ENCODE data around the gene VWA2.

VWA2 gene

DNA sequence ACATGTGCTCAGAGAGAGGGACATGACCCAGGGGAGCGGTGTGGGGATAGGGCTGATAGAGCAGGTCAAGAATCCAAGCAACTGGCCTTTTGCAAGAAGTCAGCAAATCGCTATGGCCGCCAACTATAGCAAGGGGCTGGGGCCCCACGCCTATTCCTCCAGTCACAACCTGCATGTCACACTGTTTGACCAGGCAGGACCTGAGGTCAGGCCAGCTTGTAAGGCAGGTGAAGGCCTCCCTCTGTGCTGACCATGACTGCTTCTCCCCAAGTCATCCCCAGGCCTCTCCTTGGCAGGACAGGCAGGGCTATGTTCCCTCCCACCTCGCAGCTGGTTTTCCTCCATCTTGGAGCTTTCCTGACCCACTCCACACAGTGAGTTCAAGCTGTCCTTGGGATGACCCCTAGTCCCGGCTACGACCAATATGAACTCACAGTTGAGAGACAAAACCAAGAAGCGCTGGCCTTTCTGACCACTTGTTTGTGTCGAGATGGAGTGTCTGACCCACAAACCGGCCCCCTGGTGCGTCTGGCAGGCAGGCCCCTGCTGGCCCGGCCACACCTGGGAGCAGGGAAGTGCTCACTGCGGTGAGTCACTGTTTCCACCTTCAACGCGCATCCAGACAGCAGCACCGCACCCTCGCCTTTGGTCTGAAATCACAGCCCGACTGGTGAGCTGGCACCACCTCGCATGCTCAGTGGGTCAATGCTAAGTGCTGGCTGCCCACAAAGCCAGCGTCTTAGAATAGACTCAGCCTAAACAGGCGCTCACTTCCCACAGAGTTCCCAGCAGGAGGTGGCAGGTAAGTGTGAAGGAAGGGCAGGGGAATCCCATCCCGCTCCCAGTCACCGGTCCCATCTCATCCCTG lies 81.4 kb downstream of the VWA2 start:
- Histone ChIP-seq H2AFZ (peak overlapping the region; percentile 13), H3K4me2 (ENCODE audit: low read length) (no peak overlapping the region), H3K27me3 (ENCODE audit: control insufficient read depth, insufficient read depth, low read length) (no peaks in the 10 kb centered on the region), H3K9ac (no peak overlapping the region), H3K36me3 (ENCODE audit: control insufficient read depth, insufficient read depth, low read length) (no peaks in the 10 kb centered on the region), H3K79me2 (peaks cover 45% of the 10 kb centered on the region), H3K4me3 (ENCODE audit: low read depth, low read length) (no peak overlapping the region), H3K27ac (peak overlapping the region; percentile 62), H3K9me3 (ENCODE audit: control insufficient read depth, low read length) (no peaks in the 10 kb centered on the region), H3K4me1 (peaks cover 48% of the 10 kb centered on the region)
- TF ChIP-seq, protein P1, sequence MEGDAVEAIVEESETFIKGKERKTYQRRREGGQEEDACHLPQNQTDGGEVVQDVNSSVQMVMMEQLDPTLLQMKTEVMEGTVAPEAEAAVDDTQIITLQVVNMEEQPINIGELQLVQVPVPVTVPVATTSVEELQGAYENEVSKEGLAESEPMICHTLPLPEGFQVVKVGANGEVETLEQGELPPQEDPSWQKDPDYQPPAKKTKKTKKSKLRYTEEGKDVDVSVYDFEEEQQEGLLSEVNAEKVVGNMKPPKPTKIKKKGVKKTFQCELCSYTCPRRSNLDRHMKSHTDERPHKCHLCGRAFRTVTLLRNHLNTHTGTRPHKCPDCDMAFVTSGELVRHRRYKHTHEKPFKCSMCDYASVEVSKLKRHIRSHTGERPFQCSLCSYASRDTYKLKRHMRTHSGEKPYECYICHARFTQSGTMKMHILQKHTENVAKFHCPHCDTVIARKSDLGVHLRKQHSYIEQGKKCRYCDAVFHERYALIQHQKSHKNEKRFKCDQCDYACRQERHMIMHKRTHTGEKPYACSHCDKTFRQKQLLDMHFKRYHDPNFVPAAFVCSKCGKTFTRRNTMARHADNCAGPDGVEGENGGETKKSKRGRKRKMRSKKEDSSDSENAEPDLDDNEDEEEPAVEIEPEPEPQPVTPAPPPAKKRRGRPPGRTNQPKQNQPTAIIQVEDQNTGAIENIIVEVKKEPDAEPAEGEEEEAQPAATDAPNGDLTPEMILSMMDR (IDR thresholded peaks at IDR 0.05) = no peak

DNA sequence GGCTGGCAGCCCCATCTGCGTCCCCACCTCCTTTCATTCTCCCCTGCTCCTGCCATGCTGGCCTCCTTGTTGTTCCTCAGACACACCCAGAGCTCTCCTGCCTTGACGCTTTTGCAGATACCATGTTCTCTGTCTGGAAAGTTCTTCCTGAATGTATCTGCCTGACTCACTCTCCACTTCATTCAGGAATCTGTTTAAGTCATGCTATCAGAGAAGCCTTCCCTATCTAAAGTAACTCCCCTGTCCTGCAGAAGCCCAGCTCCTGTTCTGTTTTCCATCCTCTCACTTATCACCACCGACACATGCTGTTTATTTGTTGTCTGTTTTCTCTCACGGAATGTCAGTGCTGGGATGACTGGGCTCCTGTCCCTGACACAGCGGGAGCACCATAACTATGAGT lies 83.3 kb downstream of the VWA2 start:
- Histone ChIP-seq H3K9me3 (ENCODE audit: control insufficient read depth, low read length) (no peaks in the 10 kb centered on the region), H3K4me1 (peaks cover 50% of the 10 kb centered on the region), H3K36me3 (ENCODE audit: control insufficient read depth, insufficient read depth, low read length) (no peaks in the 10 kb centered on the region), H2AFZ (no peak overlapping the region), H3K4me3 (ENCODE audit: low read depth, low read length) (no peak overlapping the region), H3K27ac (no peak overlapping the region), H3K79me2 (peaks cover 41% of the 10 kb centered on the region), H3K9ac (no peak overlapping the region), H3K4me2 (ENCODE audit: low read length) (no peak overlapping the region), H3K27me3 (ENCODE audit: control insufficient read depth, insufficient read depth, low read length) (no peaks in the 10 kb centered on the region)
- TF ChIP-seq, protein P1 (IDR thresholded peaks at IDR 0.05) = no peak

DNA sequence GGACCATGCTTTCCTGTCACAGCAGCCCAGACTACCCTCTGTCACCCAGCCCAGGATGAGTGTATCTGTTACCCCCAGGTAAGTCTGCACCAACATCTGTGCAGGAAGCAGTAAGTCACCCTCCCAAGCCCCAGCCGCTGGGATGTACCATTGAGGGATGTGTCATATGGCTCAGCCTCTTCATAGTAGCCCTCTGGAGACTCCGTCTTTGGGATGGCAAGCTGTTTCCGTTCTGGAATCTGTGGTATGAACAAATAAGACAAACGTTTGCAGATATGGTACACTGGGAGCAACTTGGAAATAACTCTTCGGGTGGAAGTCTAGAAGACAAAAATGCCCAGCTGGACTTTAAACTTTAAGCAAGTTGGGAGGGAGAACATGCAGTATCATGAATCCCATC lies 84.0 kb downstream of the VWA2 start:
- peaks cover 55% of the 10 kb centered on the region for H3K4me1 ChIP-seq
- no peaks in the 10 kb centered on the region for H3K36me3 ChIP-seq (ENCODE audit: control insufficient read depth, insufficient read depth, low read length)
- H3K27ac ChIP-seq = peak overlapping the region; percentile 82
- H3K9ac ChIP-seq = no peak overlapping the region
- peak overlapping the region; percentile 8 for H3K4me2 ChIP-seq (ENCODE audit: low read length)
- TF ChIP-seq, protein P1 (IDR thresholded peaks at IDR 0.05) = no peak
- no peak overlapping the region for H2AFZ ChIP-seq
- no peaks in the 10 kb centered on the region for H3K27me3 ChIP-seq (ENCODE audit: control insufficient read depth, insufficient read depth, low read length)
- H3K9me3 ChIP-seq (ENCODE audit: control insufficient read depth, low read length) = no peaks in the 10 kb centered on the region
- H3K4me3 ChIP-seq (ENCODE audit: low read depth, low read length) = no peak overlapping the region
- peaks cover 41% of the 10 kb centered on the region for H3K79me2 ChIP-seq

DNA sequence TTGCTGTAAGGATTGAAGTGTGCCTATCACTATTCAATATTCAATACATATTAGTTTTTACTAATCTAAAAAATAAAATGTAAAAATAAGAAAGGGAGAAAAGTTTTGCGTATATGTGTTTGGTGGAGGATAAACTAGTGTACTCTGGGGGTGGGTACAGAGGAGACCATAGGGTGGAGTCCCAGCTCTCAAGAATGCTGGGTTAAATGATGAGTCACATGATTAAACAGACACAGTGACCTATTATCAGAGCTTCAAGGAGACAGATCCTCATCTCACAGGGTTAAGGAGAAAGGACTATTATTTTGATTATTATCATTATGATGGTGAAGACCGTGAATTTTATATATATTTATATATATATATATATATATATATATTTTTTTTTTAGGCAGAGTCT lies 87.7 kb downstream of the VWA2 start:
- Histone ChIP-seq H3K79me2 (peaks cover 43% of the 10 kb centered on the region), H3K36me3 (ENCODE audit: control insufficient read depth, insufficient read depth, low read length) (no peaks in the 10 kb centered on the region), H3K9ac (no peak overlapping the region), H3K4me1 (peaks cover 69% of the 10 kb centered on the region), H3K4me2 (ENCODE audit: low read length) (no peak overlapping the region), H3K4me3 (ENCODE audit: low read depth, low read length) (no peak overlapping the region), H3K27ac (no peak overlapping the region), H3K9me3 (ENCODE audit: control insufficient read depth, low read length) (no peaks in the 10 kb centered on the region), H2AFZ (no peak overlapping the region), H3K27me3 (ENCODE audit: control insufficient read depth, insufficient read depth, low read length) (no peaks in the 10 kb centered on the region)
- TF ChIP-seq, protein P1 (IDR thresholded peaks at IDR 0.05) = no peak
